NCI-H1048 (cell line): Measurements from ENCODE around the gene GASK1B.

ENCODE experiments used
- DNase-seq: peaks from one replicate; lab custom pipeline; 2025; lab: John Stamatoyannopoulos, UW

The GASK1B gene

GRCh38 chr4:158172261-158173258 lies at the start of gene GASK1B:
GASK1B (minus strand) TSS chr4:158173025; CDS start chr4:158171375, 1,650 bp downstream.
- DNase-seq = no peak

DNA sequence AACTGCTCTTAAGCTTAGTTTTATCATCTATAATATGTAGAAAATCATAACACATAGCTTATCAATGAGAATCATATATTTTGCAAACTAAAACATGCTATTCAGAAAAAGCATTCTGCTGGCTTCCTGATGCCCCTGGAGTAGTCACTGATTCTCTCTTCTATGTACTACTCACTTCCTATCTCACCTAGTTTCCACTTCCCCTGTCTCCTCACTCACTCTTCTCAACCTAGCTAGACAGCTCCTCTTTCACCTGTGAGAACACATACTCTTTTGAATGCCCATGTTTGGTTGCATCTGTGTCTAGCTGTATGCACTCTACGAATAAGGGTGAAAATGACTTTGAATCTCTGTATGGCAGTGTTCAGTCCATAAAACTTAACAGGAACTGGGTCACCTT lies 46.8 kb upstream of the GASK1B start:
- DNase-seq = no peak

- DNase-seq = no peak
Observed at GRCh38 chr4:158217763-158218162, 44.9 kb upstream of the GASK1B start.

GRCh38 chr4:158214856-158215255 lies 42.0 kb upstream of the GASK1B start:
- no peak for DNase-seq

DNA sequence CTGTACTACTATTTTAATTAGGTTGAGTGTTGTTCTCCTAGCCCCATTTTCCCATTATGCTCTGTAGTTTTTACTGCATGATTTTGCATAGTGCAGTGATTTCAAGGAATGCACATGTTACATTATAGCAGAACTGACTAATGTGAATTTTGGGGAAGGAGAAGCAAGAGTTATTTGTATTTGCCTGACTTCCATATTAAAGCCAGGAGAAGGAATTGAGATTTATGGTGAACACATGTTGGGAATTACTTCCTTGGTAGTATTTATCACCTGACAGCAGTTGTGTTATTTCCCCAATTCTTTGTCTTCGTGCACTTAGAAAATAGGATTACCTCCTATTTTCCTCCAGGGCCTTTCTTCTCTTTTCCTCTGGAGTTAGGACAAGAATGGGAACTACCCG lies 40.6 kb upstream of the GASK1B start:
- DNase-seq = no peak

DNA sequence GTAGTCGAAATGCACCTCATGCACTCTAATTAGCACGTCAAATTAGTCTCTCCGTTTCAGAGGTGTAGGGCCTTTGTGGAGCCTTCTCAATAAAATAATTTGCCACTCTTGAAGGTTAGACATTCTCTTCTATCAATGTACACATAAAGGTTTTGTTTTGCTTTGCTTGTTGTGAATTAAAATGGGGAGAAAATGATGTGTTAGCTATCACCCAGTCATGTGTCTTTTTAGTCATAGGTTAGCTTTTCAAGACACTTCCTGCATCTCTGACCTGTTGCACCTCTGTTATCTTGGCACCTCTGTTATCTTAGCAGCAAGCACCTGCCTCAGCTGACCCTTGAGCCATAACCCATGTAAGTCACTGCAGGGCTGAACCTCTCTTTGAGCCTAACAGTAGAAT lies 38.4 kb upstream of the GASK1B start:
- DNase-seq = no peak

DNA sequence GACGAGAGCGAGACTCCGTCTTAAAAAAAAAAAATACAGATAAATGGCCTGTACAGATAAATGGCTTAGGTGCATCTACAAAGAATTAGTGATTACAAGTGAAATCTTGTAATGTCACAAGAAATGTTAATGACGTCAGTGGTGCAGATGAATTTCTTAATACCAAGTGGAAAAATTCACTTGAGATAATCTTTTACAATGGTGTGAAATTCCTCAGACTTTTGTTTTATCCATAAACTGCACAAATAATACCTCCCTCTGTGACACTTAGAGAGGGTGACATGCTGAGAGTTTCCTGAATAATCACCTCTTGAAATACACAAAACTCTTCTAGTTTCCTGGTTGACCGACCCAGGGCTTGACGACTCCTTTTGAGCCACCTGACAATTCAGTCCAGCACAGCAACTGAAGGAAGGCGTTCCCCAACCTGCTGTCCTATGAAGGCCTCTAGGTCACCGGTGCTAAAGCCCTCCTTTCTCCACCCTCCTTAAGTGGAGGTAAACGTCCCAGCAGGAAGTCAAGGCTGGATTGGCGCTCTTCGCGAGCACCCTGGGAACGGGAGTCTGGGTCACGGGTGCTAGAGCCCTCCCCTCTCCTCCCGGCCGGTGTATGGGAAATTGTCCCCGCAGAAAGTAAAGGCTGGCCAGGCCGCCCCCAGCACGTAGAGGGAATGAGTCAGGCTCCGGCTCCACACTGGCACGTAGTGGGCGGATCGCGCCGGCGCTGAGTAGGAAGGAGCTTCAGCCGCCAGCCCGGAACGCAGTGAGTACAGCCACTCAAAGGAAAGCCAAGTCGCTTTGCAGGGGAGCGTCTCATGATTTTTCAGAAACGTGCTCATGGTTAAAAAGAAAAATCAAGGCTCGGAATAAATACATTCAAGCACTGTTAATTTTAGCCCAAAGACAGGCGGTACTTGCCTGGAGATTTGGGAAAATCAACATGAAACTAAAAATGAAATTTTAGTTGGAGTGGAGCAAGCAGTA lies 37.3 kb upstream of the GASK1B start, which contains the start of gene TMEM144:
Gene TMEM144 (plus strand): TSS at position 662 of the 983 bp plus-strand sequence. CDS start 2,182 bp downstream, outside the sequence.
- DNase-seq = no peak

DNA sequence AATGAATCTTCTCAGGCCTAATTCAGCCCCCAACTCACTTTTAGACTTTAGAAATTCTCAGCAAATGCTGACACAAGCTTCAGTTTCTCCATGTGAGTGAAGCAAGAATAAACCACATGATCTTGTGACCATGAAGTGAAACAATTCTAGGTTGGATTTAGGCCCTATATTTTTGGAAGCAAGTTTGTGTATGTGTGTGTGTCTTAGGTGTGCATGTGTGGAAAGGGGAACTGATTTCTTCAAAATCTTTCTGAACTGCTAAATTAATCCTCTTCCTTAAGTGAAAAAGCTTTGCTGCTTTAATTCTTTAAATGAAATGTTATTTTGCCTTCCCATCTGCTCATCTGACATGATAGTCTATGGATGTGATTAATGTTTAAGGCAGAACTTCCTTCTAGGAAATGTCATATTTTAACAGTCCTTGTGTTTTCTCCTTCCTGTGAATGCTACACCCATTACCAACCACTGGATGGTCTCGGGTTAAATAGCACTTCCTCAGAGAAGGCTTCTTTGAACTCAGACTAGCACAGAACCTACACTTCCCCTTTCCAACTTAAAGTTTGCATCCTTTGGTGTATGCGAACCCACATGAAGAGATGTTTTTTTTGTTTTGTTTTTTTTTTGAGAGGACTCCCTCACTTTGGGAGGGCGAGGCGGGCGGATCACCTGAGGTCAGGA lies 36.3 kb upstream of the GASK1B start:
- no peak for DNase-seq

DNA sequence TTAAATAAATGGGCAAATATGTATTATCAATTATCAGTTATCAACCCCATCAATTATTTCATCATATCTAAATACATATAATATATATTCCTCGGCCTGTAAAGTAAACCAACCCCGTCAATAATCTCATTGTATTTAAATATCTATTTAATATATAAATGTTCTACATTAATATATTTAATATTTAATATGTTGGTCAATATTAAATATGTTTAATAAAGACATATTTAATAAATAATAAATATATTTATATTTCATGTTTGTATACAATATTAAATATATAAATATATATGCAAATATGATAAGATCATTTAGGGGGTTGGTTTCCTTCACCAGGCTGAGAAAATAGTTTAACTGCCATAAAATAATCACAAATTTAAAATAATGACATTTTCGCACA lies 31.1 kb upstream of the GASK1B start:
- DNase-seq = no peak

DNA sequence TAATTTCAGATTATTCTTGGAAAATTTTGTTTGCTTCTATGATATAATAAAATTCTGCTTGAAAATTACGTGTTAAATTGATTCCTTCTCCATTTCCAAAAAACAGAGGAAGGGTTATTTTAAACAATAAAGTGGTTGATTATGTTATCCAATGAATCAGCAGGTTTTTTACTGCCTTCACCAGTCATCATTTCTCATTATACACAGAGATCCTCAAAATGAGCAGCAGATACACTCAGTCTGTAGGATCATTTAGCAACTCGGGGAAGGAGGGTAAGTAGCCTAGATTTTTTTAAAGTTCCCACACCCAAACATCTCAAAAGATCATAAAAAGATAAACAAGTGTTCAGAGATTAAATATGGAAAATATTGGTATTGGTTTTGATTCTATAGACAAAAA lies 30.6 kb upstream of the GASK1B start:
- DNase-seq = no peak

- no peak for DNase-seq
Observed at GRCh38 chr4:158202481-158202880, 29.7 kb upstream of the GASK1B start.

GRCh38 chr4:158201876-158202275 lies 29.1 kb upstream of the GASK1B start:
- DNase-seq = no peak

DNA sequence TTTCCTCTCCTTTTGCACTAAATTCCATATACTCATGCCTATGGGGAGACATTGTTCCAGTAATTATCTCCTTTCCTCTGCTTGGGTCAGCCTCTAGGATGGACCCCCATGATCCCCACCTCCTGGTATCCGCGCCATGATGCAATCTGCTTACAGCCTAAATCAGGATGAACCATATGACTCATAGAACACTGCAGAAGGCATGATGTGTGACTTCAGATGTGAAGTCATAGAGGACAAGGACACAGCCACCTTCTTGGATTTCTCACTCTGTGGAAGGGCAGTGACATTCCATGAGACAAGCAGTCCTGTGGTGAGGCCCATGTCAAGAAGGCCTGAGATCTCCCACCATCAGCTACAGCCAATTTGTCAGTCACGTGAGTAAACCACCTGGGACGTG lies 28.5 kb upstream of the GASK1B start:
- no peak for DNase-seq

- DNase-seq = no peak
Observed at GRCh38 chr4:158200214-158200613, 27.4 kb upstream of the GASK1B start.

- DNase-seq = no peak
Observed at GRCh38 chr4:158197194-158197776, 24.5 kb upstream of the GASK1B start.

DNA sequence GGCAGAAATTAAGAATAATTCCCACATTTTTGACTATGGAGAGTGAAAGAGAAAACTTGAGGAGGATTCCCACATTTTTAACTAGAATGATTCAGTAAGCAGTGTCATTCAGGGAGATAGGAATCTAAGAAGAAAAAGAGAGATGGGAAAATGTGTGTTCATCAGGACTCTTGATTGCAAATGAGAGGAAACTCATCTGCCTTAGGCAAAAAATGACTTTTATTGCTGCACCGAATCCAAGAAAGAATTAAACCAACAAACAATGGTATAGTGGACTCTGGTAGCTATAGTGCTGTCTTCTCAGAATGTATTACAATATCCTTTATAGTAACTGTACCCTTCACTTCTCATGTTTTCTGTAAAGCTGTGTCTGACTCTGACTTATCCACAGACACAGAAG lies 22.5 kb upstream of the GASK1B start:
- DNase-seq = no peak

DNA sequence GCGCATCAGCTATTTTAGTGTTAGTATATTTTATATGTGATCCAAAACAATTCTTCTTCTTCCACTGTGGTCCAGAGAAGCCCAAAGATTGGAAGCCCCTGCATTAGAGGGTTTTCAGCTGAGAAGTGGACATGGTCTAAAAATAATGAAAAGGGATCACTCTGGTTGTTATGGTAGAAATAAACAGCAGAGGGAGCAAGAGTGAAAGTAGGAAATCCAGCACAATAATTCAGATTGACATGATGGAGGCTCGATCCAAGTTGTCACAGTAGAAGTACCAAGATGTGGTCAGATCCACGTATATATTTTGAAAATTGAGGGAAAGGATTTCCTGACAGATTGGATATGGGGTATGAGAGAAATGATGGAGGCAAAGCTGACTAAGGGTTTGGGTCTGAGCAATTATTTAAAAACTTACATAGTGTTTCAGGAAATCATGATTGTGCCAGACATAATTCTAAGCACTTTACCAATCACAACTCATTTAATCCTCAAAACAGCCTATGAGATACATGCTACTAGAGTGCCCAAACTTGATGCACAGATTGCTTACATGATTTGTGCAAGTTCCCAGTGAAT lies 20.4 kb upstream of the GASK1B start:
- no peak for DNase-seq

DNA sequence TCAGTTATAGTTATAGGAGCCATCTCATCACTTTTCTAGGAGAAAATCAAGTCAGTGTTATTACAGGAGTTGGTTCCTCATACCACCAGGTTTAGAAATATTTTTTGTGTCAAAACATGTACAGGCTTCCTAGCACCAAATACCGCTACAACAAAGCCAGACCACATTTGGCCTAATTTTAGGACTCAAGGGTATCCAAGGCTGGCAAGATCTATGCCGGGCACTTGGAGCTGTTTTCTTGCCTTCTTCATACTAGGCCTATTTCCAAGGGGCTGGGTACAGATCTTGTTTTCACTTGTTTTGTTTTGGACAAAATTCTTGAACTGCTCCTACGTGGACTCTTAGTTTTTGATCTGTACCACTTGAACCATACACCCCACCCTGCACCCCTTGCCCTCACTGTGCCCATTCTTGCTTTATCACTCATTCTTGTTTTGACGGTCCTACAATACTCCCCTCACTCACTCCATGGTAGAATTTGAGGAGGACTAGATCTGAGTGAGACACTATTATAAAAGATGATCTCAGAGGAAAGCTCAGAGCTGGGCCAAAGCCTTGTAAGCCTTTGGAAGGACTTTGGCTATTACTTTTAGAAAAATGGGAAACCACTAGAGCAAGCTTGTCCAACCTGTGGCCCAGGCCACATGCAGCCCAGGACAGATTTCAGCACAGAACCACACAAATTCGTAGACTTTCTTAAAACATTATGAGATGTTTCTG lies 19.8 kb upstream of the GASK1B start:
- DNase-seq = no peak

DNA sequence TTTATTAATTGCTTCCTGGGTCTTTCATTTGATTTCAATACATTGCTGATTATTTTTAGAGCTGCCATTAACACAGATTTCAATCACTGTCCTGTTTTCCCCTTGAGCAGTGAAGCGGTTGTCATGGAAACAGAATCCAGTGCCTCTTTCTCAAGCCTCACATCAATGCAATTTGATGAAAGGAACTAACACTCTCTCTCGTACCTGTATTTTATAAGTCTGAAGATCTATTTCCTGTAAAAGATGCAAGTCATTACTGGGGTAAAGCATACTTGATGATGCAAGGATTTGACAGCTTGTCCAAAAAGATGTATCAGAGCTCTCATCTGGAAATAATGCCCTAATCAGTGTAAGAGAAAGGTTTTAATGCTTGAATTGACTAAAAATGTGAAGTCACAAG lies 17.9 kb upstream of the GASK1B start:
- no peak for DNase-seq

- DNase-seq = no peak
Observed at GRCh38 chr4:158189422-158189821, 16.6 kb upstream of the GASK1B start.
